HepG2 (cell line): ENCODE results near the gene DDR2. TPM values are rescaled to one million over a fixed set of nuclear protein-coding genes. Genes with fewer than 3 reads are reported as not detected.

Source experiments
- ATAC-seq: fragments of 200-7000 bp; cut with Tn5 transposase; 3 replicates; pipeline ENCODE4 v1.9.1; 2020; ENCODE audit warnings: mild to moderate bottlenecking, moderate library complexity
- BruUV-seq: library from RNA; stranded (reverse); fragments of 400-500 nt; replicated peaks from 2 replicates; lab custom pipeline; 2021; lab: Mats Ljungman, UMichigan
- CTCF ChIA-PET: fragments of 300-600 bp; formaldehyde crosslinking; extraction: SDS; loops from one replicate; lab custom pipeline; 2021; ENCODE audit warnings: low total read pairs, inconsistent platforms, low intra/inter-chr PET ratio; lab: Yijun Ruan, JAX
- POLR2A ChIA-PET: fragments of 350-600 bp; sonication (Branson Sonifier 250); formaldehyde crosslinking; loops from one replicate; lab custom pipeline; 2020; ENCODE audit warnings: antibody characterized with exemption, inconsistent platforms; lab: Yijun Ruan, JAX
- DNase-seq: peaks from one replicate; pipeline ENCODE4 v3.0.0-alpha.2; 2015; ENCODE audit warnings: low spot score
- FAIRE-seq: peaks from 3 replicates; lab custom pipeline; 2011; peaks lifted over from hg19 to GRCh38; lab: Jason Lieb, UNC
- H2AFZ ChIP-seq: one replicate; pipeline ENCODE4 v1.6.1; 2011; ENCODE audit warnings: low read length, inconsistent platforms
- H3K27ac ChIP-seq: fragments of 300-600 bp; 3 replicates; pipeline ENCODE4 v1.8.0; 2011; ENCODE audit warnings: mixed run types, mild to moderate bottlenecking, mixed read lengths, low read length, inconsistent platforms; ENCODE audit not compliant: insufficient read depth; ENCODE audit errors: extremely low read length
- H3K27me3 ChIP-seq, 2 experiments: fragments of 200-600 bp in 1 of 2; 2 replicates in 1 of 2; 3 replicates in 1 of 2; pipeline versions ENCODE4 v1.6.0 to v1.8.0; 2011; ENCODE audit warnings: low read length in 2 of 2, mild to moderate bottlenecking in 2 of 2, moderate library complexity in 2 of 2, inconsistent platforms in 1 of 2; ENCODE audit not compliant: insufficient read depth in 2 of 2, control insufficient read depth in 1 of 2
- H3K36me3 ChIP-seq, 2 experiments: fragments of 200-600 bp in 1 of 2; replicated peaks in 1 of 2; 2 replicates in 1 of 2; 3 replicates in 1 of 2; pipeline versions ENCODE4 v1.5.1 to v1.8.0; 2011; ENCODE audit warnings: low read length in 2 of 2, inconsistent platforms in 1 of 2; ENCODE audit not compliant: insufficient read depth in 2 of 2, control insufficient read depth in 1 of 2
- H3K4me1 ChIP-seq: 2 replicates; pipeline ENCODE4 v1.5.1; 2012; ENCODE audit warnings: low read length, inconsistent platforms; ENCODE audit not compliant: insufficient read depth
- H3K4me2 ChIP-seq: 2 replicates; pipeline ENCODE4 v1.6.0; 2011; ENCODE audit warnings: low read depth, low read length, inconsistent platforms
- H3K4me3 ChIP-seq, 3 experiments: fragments of 200-600 bp in 1 of 3; sonication (generic), shearing (Covaris generic) in 1 of 3; replicated peaks in 1 of 3; 2 replicates each; pipeline ENCODE4 v1.5.1; 2011 to 2016; ENCODE audit warnings: low read length in 3 of 3, inconsistent platforms in 2 of 3, low read depth in 2 of 3, mild to moderate bottlenecking in 2 of 3, control low read depth in 1 of 3, mixed read lengths in 1 of 3; ENCODE audit not compliant: insufficient read depth in 1 of 3
- H3K79me2 ChIP-seq: one replicate; pipeline ENCODE4 v1.6.1; 2011; ENCODE audit warnings: low read length, inconsistent platforms; ENCODE audit not compliant: insufficient read depth
- H3K9ac ChIP-seq: 2 replicates; pipeline ENCODE4 v1.6.0; 2011; ENCODE audit warnings: mild to moderate bottlenecking, low read depth, low read length, inconsistent platforms; ENCODE audit not compliant: insufficient read depth
- H3K9me3 ChIP-seq: 2 replicates; pipeline ENCODE4 v1.5.1; 2012; ENCODE audit warnings: mild to moderate bottlenecking, low read length
- H4K20me1 ChIP-seq: 2 replicates; pipeline ENCODE4 v1.6.0; 2011; ENCODE audit warnings: inconsistent platforms, mild to moderate bottlenecking, low read length, moderate library complexity; ENCODE audit not compliant: insufficient read depth
- ADNP ChIP-seq: sonication (generic); formaldehyde crosslinking; IDR thresholded peaks from 2 replicates; pipeline ENCODE4 v1.4.0; 2020; ENCODE audit warnings: missing genetic modification reagents
- NFKBIZ ChIP-seq: IDR thresholded peaks from 2 replicates; pipeline ENCODE4 v1.6.1; 2018; ENCODE audit warnings: missing genetic modification reagents, missing compliant biosample characterization
- PHF8 ChIP-seq: sonication (generic); formaldehyde crosslinking; IDR thresholded peaks from 2 replicates; pipeline ENCODE4 v1.5.0; 2020; ENCODE audit warnings: missing genetic modification reagents
- RORA ChIP-seq: sonication (generic); formaldehyde crosslinking; IDR thresholded peaks from 2 replicates; pipeline ENCODE4 v1.5.0; 2020; ENCODE audit warnings: mild to moderate bottlenecking, missing genetic modification reagents, moderate library complexity
- TARDBP ChIP-seq: sonication (generic); formaldehyde crosslinking; IDR thresholded peaks from 2 replicates; pipeline ENCODE4 v1.8.0; 2022; ENCODE audit warnings: mild to moderate bottlenecking, missing genetic modification reagents
- TBP ChIP-seq: sonication (generic); formaldehyde crosslinking; IDR thresholded peaks from 2 replicates; pipeline ENCODE4 v1.5.0; 2020; ENCODE audit warnings: missing genetic modification reagents
- XRCC5 ChIP-seq: fragments of 200-400 bp; formaldehyde crosslinking; optimal IDR thresholded peaks from 2 replicates; pipeline ENCODE3; 2017; ENCODE audit warnings: mild to moderate bottlenecking, low read length
- ZFP82 ChIP-seq: sonication (generic); formaldehyde crosslinking; IDR thresholded peaks from 2 replicates; pipeline ENCODE4 v1.5.1; 2020; ENCODE audit warnings: mild to moderate bottlenecking, missing genetic modification reagents, borderline replicate concordance
- ZFX ChIP-seq: sonication (generic); formaldehyde crosslinking; IDR thresholded peaks from 2 replicates; pipeline ENCODE4 v1.4.0; 2020; ENCODE audit warnings: mild to moderate bottlenecking, low read depth, missing genetic modification reagents, moderate library complexity
- ZNF24 ChIP-seq: fragments of 450-650 bp; IDR thresholded peaks from 2 replicates; pipeline ENCODE4 v1.6.1; 2017; ENCODE audit warnings: antibody characterized with exemption, mild to moderate bottlenecking
- ZNF264 ChIP-seq: sonication (generic); formaldehyde crosslinking; IDR thresholded peaks from 2 replicates; pipeline ENCODE4 v1.4.0; 2020; ENCODE audit warnings: missing genetic modification reagents
- WGBS: methylation state at CpG from one replicate; pipeline ENCODE4 v1.1.6; 2017; ENCODE audit warnings: low lambda C conversion rate; 5-methylcytosine and 5-hydroxymethylcytosine counted together
- in situ Hi-C: cut with HindIII; loops from 2 replicates; pipeline ENCODE4 v1.10.0; 2017; ENCODE audit warnings: low pct_unique_long_range_greater_than_20kb; ENCODE audit not compliant: extremely low pct_ligation_motif_present
- intact Hi-C: fragments of 100-400 bp; cut with micrococcal nuclease; formaldehyde crosslinking; loops from one replicate; pipeline ENCODE4 v1.10.0; 2022; ENCODE audit not compliant: unreplicated experiment
- polyA plus RNA-seq, 8 experiments: library from polyadenylated mRNA; depleted of rRNA in 3 of 8; stranded (reverse) in 7 of 8; unstranded in 1 of 8; fragments of >200 nt; fragmentation: Illumina TruSeq in 4 of 8; extraction: Trizol in 4 of 8; gene quantifications; 2 replicates each; pipeline versions ENCODE4 v1.2.1 to v1.2.3, GENCODE V29; 2011 to 2016; ENCODE audit warnings: low read depth in 4 of 8, missing spikeins in 1 of 8, mixed read lengths in 1 of 8; ENCODE audit not compliant: insufficient read depth in 1 of 8
- total RNA-seq, 5 experiments: library from RNA; depleted of rRNA; stranded (reverse); fragments of >200 nt; fragmentation: Illumina TruSeq; extraction: Trizol; gene quantifications; 2 replicates each; pipeline ENCODE4 v1.2.3, GENCODE V29; 2016; ENCODE audit warnings: low read depth in 1 of 5
- TF ChIP-seq, protein P1 (sequence below): sonication (generic); formaldehyde crosslinking; IDR thresholded peaks from 2 replicates; pipeline ENCODE4 v1.4.0; 2020; ENCODE audit warnings: mild to moderate bottlenecking, low read depth, missing genetic modification reagents
- TF ChIP-seq, protein P2 (sequence below): IDR thresholded peaks from 2 replicates; pipeline ENCODE4 v1.6.1; 2016; ENCODE audit warnings: low read depth, borderline replicate concordance
- TF ChIP-seq, protein P3 (sequence below): sonication (generic); formaldehyde crosslinking; IDR thresholded peaks from 2 replicates; pipeline ENCODE4 v1.9.0; 2022; ENCODE audit warnings: low read depth, missing genetic modification reagents
- TF ChIP-seq, protein P4 (sequence below): sonication (generic); formaldehyde crosslinking; IDR thresholded peaks from 2 replicates; pipeline ENCODE4 v1.4.0; 2020; ENCODE audit warnings: mild to moderate bottlenecking, missing genetic modification reagents
- TF ChIP-seq, protein P5 (sequence below): sonication (generic); formaldehyde crosslinking; IDR thresholded peaks from 2 replicates; pipeline ENCODE4 v1.4.0; 2020; ENCODE audit warnings: missing genetic modification reagents, borderline replicate concordance

The DDR2 gene
- total and polyA plus RNA-seq, 2 of the 13 experiments (the other 11 are each of a cell fraction or from before 2014, with no cell fraction given): 0.36 to 0.38 TPM

DNA sequence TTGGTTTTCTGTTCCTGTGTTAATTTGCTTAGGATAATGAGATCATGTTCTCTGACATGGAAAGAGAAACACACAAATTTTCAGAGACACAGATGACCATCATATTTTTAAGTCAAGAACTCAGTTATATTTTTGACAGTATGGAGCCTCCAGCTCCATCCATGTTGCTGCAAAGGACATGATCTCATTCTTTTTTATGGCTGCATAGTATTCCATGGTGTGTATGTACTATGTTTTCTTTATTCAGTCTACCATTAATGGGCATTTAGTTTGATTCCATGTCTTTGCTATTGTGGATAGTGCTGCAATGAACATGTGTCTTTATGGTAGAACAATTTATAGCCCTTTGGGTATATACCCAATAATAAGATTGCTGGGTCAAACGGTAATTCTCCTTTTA, 47.0 kb downstream of the DDR2 start:
- intact Hi-C loops: no loop called here
- no peak for TF ChIP-seq ZNF264 (CRISPR knock-in tag)
- no peak for TF ChIP-seq NFKBIZ
- no peak for TF ChIP-seq ZFP82
- no peak for TF ChIP-seq ZFX (CRISPR knock-in tag)
- no peak for TF ChIP-seq XRCC5
- no peak for TF ChIP-seq TARDBP
- TF ChIP-seq TBP (CRISPR knock-in tag): no peak
- no peak for TF ChIP-seq ADNP (CRISPR knock-in tag)
- TF ChIP-seq, protein P1, sequence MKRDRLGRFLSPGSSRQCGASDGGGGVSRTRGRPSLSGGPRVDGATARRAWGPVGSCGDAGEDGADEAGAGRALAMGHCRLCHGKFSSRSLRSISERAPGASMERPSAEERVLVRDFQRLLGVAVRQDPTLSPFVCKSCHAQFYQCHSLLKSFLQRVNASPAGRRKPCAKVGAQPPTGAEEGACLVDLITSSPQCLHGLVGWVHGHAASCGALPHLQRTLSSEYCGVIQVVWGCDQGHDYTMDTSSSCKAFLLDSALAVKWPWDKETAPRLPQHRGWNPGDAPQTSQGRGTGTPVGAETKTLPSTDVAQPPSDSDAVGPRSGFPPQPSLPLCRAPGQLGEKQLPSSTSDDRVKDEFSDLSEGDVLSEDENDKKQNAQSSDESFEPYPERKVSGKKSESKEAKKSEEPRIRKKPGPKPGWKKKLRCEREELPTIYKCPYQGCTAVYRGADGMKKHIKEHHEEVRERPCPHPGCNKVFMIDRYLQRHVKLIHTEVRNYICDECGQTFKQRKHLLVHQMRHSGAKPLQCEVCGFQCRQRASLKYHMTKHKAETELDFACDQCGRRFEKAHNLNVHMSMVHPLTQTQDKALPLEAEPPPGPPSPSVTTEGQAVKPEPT (CRISPR knock-in tag): no peak
- TF ChIP-seq, protein P2, sequence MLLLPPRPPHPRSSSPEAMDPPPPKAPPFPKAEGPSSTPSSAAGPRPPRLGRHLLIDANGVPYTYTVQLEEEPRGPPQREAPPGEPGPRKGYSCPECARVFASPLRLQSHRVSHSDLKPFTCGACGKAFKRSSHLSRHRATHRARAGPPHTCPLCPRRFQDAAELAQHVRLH (CRISPR knock-in tag): no peak
- TF ChIP-seq, protein P3, sequence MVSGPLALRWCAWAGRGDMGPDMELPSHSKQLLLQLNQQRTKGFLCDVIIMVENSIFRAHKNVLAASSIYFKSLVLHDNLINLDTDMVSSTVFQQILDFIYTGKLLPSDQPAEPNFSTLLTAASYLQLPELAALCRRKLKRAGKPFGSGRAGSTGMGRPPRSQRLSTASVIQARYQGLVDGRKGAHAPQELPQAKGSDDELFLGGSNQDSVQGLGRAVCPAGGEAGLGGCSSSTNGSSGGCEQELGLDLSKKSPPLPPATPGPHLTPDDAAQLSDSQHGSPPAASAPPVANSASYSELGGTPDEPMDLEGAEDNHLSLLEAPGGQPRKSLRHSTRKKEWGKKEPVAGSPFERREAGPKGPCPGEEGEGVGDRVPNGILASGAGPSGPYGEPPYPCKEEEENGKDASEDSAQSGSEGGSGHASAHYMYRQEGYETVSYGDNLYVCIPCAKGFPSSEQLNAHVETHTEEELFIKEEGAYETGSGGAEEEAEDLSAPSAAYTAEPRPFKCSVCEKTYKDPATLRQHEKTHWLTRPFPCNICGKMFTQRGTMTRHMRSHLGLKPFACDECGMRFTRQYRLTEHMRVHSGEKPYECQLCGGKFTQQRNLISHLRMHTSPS (CRISPR knock-in tag): no peak
- TF ChIP-seq, protein P4, sequence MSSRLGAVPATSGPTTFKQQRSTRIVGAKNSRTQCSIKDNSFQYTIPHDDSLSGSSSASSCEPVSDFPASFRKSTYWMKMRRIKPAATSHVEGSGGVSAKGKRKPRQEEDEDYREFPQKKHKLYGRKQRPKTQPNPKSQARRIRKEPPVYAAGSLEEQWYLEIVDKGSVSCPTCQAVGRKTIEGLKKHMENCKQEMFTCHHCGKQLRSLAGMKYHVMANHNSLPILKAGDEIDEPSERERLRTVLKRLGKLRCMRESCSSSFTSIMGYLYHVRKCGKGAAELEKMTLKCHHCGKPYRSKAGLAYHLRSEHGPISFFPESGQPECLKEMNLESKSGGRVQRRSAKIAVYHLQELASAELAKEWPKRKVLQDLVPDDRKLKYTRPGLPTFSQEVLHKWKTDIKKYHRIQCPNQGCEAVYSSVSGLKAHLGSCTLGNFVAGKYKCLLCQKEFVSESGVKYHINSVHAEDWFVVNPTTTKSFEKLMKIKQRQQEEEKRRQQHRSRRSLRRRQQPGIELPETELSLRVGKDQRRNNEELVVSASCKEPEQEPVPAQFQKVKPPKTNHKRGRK (CRISPR knock-in tag): no peak
- TF ChIP-seq ZNF24: no peak
- no peak for TF ChIP-seq PHF8 (CRISPR knock-in tag)
- no peak for TF ChIP-seq RORA (CRISPR knock-in tag)
- TF ChIP-seq, protein P5, sequence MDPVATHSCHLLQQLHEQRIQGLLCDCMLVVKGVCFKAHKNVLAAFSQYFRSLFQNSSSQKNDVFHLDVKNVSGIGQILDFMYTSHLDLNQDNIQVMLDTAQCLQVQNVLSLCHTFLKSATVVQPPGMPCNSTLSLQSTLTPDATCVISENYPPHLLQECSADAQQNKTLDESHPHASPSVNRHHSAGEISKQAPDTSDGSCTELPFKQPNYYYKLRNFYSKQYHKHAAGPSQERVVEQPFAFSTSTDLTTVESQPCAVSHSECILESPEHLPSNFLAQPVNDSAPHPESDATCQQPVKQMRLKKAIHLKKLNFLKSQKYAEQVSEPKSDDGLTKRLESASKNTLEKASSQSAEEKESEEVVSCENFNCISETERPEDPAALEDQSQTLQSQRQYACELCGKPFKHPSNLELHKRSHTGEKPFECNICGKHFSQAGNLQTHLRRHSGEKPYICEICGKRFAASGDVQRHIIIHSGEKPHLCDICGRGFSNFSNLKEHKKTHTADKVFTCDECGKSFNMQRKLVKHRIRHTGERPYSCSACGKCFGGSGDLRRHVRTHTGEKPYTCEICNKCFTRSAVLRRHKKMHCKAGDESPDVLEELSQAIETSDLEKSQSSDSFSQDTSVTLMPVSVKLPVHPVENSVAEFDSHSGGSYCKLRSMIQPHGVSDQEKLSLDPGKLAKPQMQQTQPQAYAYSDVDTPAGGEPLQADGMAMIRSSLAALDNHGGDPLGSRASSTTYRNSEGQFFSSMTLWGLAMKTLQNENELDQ: no peak
- TF ChIP-seq, all 625 proteins: peak for 0
- H3K36me3 ChIP-seq: no peaks in the 10 kb centered on the region
- H3K9ac ChIP-seq: no peak overlapping the region
- no peak overlapping the region for H3K27ac ChIP-seq
- H3K79me2 ChIP-seq: no peaks in the 10 kb centered on the region
- in situ Hi-C loops: no loop called here
- no peak overlapping the region for H3K4me2 ChIP-seq
- H3K9me3 ChIP-seq: no peaks in the 10 kb centered on the region
- FAIRE-seq: no peak
- 48% methylated on average over 1 of the region's 1 CpG for WGBS
- no peak overlapping the region for H2AFZ ChIP-seq
- ChIA-PET CTCF (no interaction called here), POLR2A (no interaction called here)
- H4K20me1 ChIP-seq: no peaks in the 10 kb centered on the region
- no peak for DNase-seq
- BruUV-seq: no TSS peak
- no peak for ATAC-seq
- no peaks in the 10 kb centered on the region for H3K27me3 ChIP-seq
- H3K4me3 ChIP-seq: no peak overlapping the region
- H3K4me1 ChIP-seq: peaks cover 41% of the 10 kb centered on the region
